NB4 (cell line): ENCODE data around the gene PPP1R2.

Experiments used
- POLR2A ChIP-seq: IDR thresholded peaks from 2 replicates; pipeline ENCODE4 v1.6.1; 2011; ENCODE audit warnings: mild to moderate bottlenecking; ENCODE audit not compliant: insufficient read length; ENCODE audit errors: extremely low read depth
- TF ChIP-seq, protein P1 (sequence below): IDR thresholded peaks from one replicate; pipeline ENCODE4 v1.5.1; 2012; ENCODE audit warnings: low read depth, low read length
- TF ChIP-seq, protein P2 (sequence below): IDR thresholded peaks from 2 replicates; pipeline ENCODE4 v1.6.1; 2011; ENCODE audit warnings: low read depth, low read length

DNA sequence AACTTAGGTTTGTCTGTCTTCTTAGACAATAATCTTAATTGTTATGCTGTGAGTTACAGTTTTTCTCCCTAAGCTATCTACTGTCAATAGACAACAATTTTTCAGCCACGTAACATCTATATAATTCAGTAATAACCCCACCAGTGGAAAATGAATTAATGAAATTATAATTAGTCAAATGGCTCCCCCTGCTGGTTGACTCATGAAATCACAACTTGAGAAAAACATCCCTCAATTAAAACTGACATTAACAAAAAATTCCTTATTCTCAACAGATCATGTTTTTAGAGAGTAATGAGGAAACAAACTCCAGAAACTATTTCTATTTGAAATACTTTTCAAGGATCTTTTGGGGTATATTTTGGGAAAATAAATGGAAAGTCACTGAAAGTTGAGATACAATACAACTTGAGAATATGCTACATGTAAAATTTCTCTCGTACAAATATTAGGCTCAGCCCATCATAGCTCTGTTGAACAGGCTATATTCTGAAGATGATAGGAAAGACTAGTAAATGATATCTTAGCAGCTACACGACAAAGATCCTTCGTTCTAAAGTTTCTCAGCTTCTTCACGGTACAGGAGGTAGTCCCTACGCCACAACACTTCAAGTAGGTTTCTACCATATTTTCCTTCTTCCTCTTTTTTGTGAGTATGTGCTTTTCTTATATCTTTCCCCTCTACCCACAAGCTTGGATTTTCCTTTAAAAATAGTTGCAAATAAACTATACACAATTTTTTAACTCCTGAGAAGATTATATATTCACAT is 20.7 kb downstream of the PPP1R2 start:
- TF ChIP-seq, protein P1, sequence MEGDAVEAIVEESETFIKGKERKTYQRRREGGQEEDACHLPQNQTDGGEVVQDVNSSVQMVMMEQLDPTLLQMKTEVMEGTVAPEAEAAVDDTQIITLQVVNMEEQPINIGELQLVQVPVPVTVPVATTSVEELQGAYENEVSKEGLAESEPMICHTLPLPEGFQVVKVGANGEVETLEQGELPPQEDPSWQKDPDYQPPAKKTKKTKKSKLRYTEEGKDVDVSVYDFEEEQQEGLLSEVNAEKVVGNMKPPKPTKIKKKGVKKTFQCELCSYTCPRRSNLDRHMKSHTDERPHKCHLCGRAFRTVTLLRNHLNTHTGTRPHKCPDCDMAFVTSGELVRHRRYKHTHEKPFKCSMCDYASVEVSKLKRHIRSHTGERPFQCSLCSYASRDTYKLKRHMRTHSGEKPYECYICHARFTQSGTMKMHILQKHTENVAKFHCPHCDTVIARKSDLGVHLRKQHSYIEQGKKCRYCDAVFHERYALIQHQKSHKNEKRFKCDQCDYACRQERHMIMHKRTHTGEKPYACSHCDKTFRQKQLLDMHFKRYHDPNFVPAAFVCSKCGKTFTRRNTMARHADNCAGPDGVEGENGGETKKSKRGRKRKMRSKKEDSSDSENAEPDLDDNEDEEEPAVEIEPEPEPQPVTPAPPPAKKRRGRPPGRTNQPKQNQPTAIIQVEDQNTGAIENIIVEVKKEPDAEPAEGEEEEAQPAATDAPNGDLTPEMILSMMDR: peak; percentile 21
- TF ChIP-seq POLR2A: no peak
- TF ChIP-seq, protein P2, sequence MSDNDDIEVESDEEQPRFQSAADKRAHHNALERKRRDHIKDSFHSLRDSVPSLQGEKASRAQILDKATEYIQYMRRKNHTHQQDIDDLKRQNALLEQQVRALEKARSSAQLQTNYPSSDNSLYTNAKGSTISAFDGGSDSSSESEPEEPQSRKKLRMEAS: no peak
